K562 (cell line): ENCODE data around the gene ELOVL5. TPM values are rescaled to one million over a fixed set of nuclear protein-coding genes. Genes with fewer than 3 reads are reported as not detected.

ENCODE experiments used
- ATAC-seq: fragments of 200-7000 bp; cut with Tn5 transposase; 3 replicates; pipeline ENCODE4 v1.9.1; 2020; ENCODE audit warnings: moderate library complexity
- BruUV-seq: library from RNA; stranded (reverse); fragments of 400-500 nt; replicated peaks from 2 replicates; lab custom pipeline; 2021; lab: Mats Ljungman, UMichigan
- CTCF ChIA-PET: fragments of 300-600 bp; formaldehyde crosslinking; extraction: SDS; loops from one replicate; lab custom pipeline; 2021; ENCODE audit warnings: low intra/inter-chr PET ratio; lab: Yijun Ruan, JAX
- POLR2A ChIA-PET: fragments of 300-600, 350-650 bp; sonication (Branson Sonifier 250); formaldehyde crosslinking; extraction: SDS; loops from one replicate; lab custom pipeline; 2021; ENCODE audit warnings: antibody characterized with exemption, inconsistent platforms; lab: Yijun Ruan, JAX
- DNase-seq, 4 experiments: peaks; one replicate each; pipeline versions ENCODE4 v3.0.0 to v3.0.0-alpha.2; 2011 to 2018; ENCODE audit warnings: low spot score in 3 of 4, mixed read lengths in 3 of 4; ENCODE audit errors: extremely low read depth in 1 of 4
- FAIRE-seq: peaks from 2 replicates; lab custom pipeline; 2011; peaks lifted over from hg19 to GRCh38; lab: Jason Lieb, UNC
- H2AFZ ChIP-seq: 2 replicates; pipeline ENCODE4 v1.6.0; 2011; ENCODE audit warnings: low read depth, low read length, control low read depth, inconsistent platforms
- H3K27ac ChIP-seq: fragments of 200-600 bp; 3 replicates; pipeline ENCODE4 v1.8.0; 2011; ENCODE audit warnings: low read depth, mild to moderate bottlenecking, control low read depth, inconsistent platforms, low read length, moderate library complexity, mixed read lengths; ENCODE audit errors: extremely low read depth
- H3K27me3 ChIP-seq, 2 experiments: fragments of 300-600 bp in 1 of 2; 2 replicates in 1 of 2; 3 replicates in 1 of 2; pipeline versions ENCODE4 v1.6.0 to v1.8.0; 2011; ENCODE audit warnings: inconsistent platforms in 2 of 2, low read length in 2 of 2, mild to moderate bottlenecking in 1 of 2, mixed read lengths in 1 of 2, moderate library complexity in 1 of 2; ENCODE audit not compliant: control insufficient read depth in 2 of 2, insufficient read depth in 2 of 2
- H3K36me3 ChIP-seq: fragments of 300-600 bp; 3 replicates; pipeline ENCODE4 v1.8.0; 2011; ENCODE audit warnings: mild to moderate bottlenecking, low read length, inconsistent platforms; ENCODE audit not compliant: control insufficient read depth, insufficient read depth
- H3K4me1 ChIP-seq, 2 experiments: fragments of 200-600 bp in 1 of 2; replicated peaks in 1 of 2; 2 replicates in 1 of 2; 3 replicates in 1 of 2; pipeline versions ENCODE4 v1.5.1 to v1.8.0; 2011; ENCODE audit warnings: inconsistent platforms in 2 of 2, low read length in 2 of 2, mild to moderate bottlenecking in 1 of 2, mixed read lengths in 1 of 2, moderate library complexity in 1 of 2; ENCODE audit not compliant: control insufficient read depth in 2 of 2, insufficient read depth in 2 of 2
- H3K4me2 ChIP-seq: 2 replicates; pipeline ENCODE4 v1.6.1; 2011; ENCODE audit warnings: low read length, control low read depth, inconsistent platforms, mixed read lengths; ENCODE audit not compliant: insufficient read depth
- H3K4me3 ChIP-seq: fragments of 200-600 bp; sonication (generic), shearing (Covaris generic); 2 replicates; pipeline ENCODE4 v1.5.1; 2016; ENCODE audit warnings: control low read depth, inconsistent platforms
- H3K79me2 ChIP-seq: fragments of 200-600 bp; 3 replicates; pipeline ENCODE4 v1.8.0; 2011; ENCODE audit warnings: low read length, inconsistent platforms; ENCODE audit not compliant: control insufficient read depth, insufficient read depth
- H3K9ac ChIP-seq, 2 experiments: 2 replicates each; pipeline versions ENCODE4 v1.6.0 to v1.6.1; 2011; ENCODE audit warnings: low read depth in 2 of 2, low read length in 2 of 2, control low read depth in 1 of 2, inconsistent platforms in 1 of 2, mild to moderate bottlenecking in 1 of 2, mixed read lengths in 1 of 2; ENCODE audit not compliant: insufficient read depth in 1 of 2
- H3K9me1 ChIP-seq: one replicate; pipeline ENCODE4 v1.6.0; 2011; ENCODE audit warnings: inconsistent platforms, mild to moderate bottlenecking, low read length, moderate library complexity; ENCODE audit not compliant: control insufficient read depth, insufficient read depth
- H3K9me3 ChIP-seq: replicated peaks from 2 replicates; pipeline ENCODE4 v1.5.1; 2011; ENCODE audit warnings: low read depth, low read length, inconsistent platforms; ENCODE audit not compliant: control insufficient read depth, insufficient read depth
- H4K20me1 ChIP-seq: replicated peaks from 2 replicates; pipeline ENCODE4 v1.6.1; 2011; ENCODE audit warnings: low read length, inconsistent platforms, mixed read lengths; ENCODE audit not compliant: control insufficient read depth, insufficient read depth
- BDP1 ChIP-seq: IDR thresholded peaks from 3 replicates; pipeline ENCODE4 v1.6.1; 2011; ENCODE audit not compliant: insufficient read length, insufficient read depth
- E2F8 ChIP-seq: fragments of 450-650 bp; IDR thresholded peaks from 2 replicates; pipeline ENCODE4 v1.7.1; 2018; ENCODE audit warnings: mild to moderate bottlenecking, low read depth; ENCODE audit not compliant: partially characterized antibody
- HNRNPH1 ChIP-seq: fragments of 200-400 bp; formaldehyde crosslinking; optimal IDR thresholded peaks from 2 replicates; pipeline ENCODE3; 2017; ENCODE audit warnings: low read depth, mild to moderate bottlenecking, low read length, moderate library complexity
- KDM1A ChIP-seq, 2 experiments: fragments of 450-650 bp; IDR thresholded peaks; 2 replicates each; pipeline ENCODE4 v1.6.1; 2016; ENCODE audit warnings: mild to moderate bottlenecking in 2 of 2
- MAZ ChIP-seq, 2 experiments: fragments of 450-650 bp in 1 of 2; sonication (generic) in 1 of 2; formaldehyde crosslinking; IDR thresholded peaks in 1 of 2; conservative IDR thresholded peaks in 1 of 2; 2 replicates each; pipeline versions ENCODE4 v1.4.0 to v1.5.0; 2020; ENCODE audit warnings: mild to moderate bottlenecking in 1 of 2, missing genetic modification reagents in 1 of 2
- NR0B1 ChIP-seq: fragments of 450-650 bp; IDR thresholded peaks from one replicate; pipeline ENCODE4 v1.6.1; 2018; ENCODE audit warnings: mild to moderate bottlenecking, moderate library complexity; ENCODE audit not compliant: partially characterized antibody
- WGBS: fragments of 100-300 bp; shearing (Covaris generic); methylation state at CpG from one replicate; pipeline ENCODE4 v1.1.6; 2016; ENCODE audit warnings: low coverage, mixed read lengths; ENCODE audit not compliant: insufficient coverage; ENCODE audit errors: missing lambda C conversion rate; 5-methylcytosine and 5-hydroxymethylcytosine counted together
- in situ Hi-C: fragments of 300-500 bp; cut with MboI; formaldehyde crosslinking; loops from 4 replicates; pipeline ENCODE4 v1.15.0; 2018; ENCODE audit warnings: inconsistent platforms, mixed read lengths
- intact Hi-C: fragments of 100-400 bp; cut with micrococcal nuclease; formaldehyde crosslinking; loops from 2 replicates; pipeline ENCODE4 v1.14.2; 2022
- polyA plus RNA-seq, 8 experiments: library from polyadenylated mRNA; depleted of rRNA in 4 of 8; stranded (reverse) in 5 of 8; unstranded in 3 of 8; fragments of >200 nt; fragmentation: Nextera tagmentation in 2 of 8; fragmentation: Illumina TruSeq in 1 of 8; extraction: Ambion mirVana in 2 of 8; extraction: Trizol in 1 of 8; gene quantifications; 2 replicates each; pipeline versions ENCODE4 v1.2.1 to v1.2.3, GENCODE V29; 2011 to 2014; ENCODE audit warnings: inconsistent platforms in 1 of 8, missing spikeins in 1 of 8
- total RNA-seq, 7 experiments: library from RNA; depleted of rRNA in 6 of 7; stranded (reverse); fragments of >200 nt in 6 of 7; fragmentation: Illumina TruSeq in 2 of 7; extraction: Trizol in 2 of 7; gene quantifications; 2 replicates each; pipeline versions ENCODE4 v1.2.1 to v1.2.3, GENCODE V29; 2011 to 2021; ENCODE audit warnings: low replicate concordance in 1 of 7

Gene ELOVL5
- total and polyA plus RNA-seq, 9 of the 15 experiments (the other 6 are each of a cell fraction or from before 2014, with no cell fraction given): 70.6 to 245 (median 132) TPM

- Histone ChIP-seq H3K27me3 (no peaks in the 10 kb centered on the region), H3K9ac (no peak overlapping the region), H3K9me3 (no peaks in the 10 kb centered on the region), H3K36me3 (peaks cover 90% of the 10 kb centered on the region), H3K79me2 (peaks cover 72% of the 10 kb centered on the region), H3K9me1 (no peaks in the 10 kb centered on the region), H3K4me1 (no peaks in the 10 kb centered on the region), H3K4me3 (no peak overlapping the region), H3K4me2 (no peak overlapping the region), H4K20me1 (0 out of 2 replicates have a peak, but pooled peaks cover 4% of the 10 kb centered on the region), H3K27ac (no peak overlapping the region), H2AFZ (no peak overlapping the region)
- no peak for FAIRE-seq
- ChIA-PET CTCF (no interaction called here), POLR2A (no interaction called here)
- WGBS: 98% methylated on average over 2 of the region's 2 CpGs
- ATAC-seq: no peak
- intact Hi-C loops: no loop called here
- in situ Hi-C loops: no loop called here
- BruUV-seq: no TSS peak
- no peak for DNase-seq
- TF ChIP-seq NR0B1: no peak
- TF ChIP-seq MAZ (CRISPR knock-in tag; conservative IDR thresholded peaks at IDR 0.05 in 1 of 2, IDR thresholded peaks at IDR 0.05 in 1 of 2): no peak
- TF ChIP-seq HNRNPH1: no peak
- TF ChIP-seq E2F8: no peak
- no peak for TF ChIP-seq KDM1A (IDR thresholded peaks at IDR 0.05)
- TF ChIP-seq BDP1: no peak
- TF ChIP-seq, all 486 proteins: peak for 0
Observed at GRCh38 chr6:53282741-53283140, 66.0 kb downstream of the ELOVL5 start.
